Naive thymus-derived CD8-positive, alpha-beta T cell (primary cell): Measurements from ENCODE around the gene PEDS1. TPM values are rescaled to one million over a fixed set of nuclear protein-coding genes. Genes with fewer than 3 reads are reported as not detected.

Experiments
- polyA plus RNA-seq, 3 donors: library from polyadenylated mRNA; unstranded; fragments of 300-500 nt; fragmentation: Illumina TruSeq; gene quantifications; one replicate each; pipeline ENCODE4 v1.2.3, GENCODE V29; 2021
- total RNA-seq, 8 experiments: library from RNA in 2 of 8; stranded (reverse) in 2 of 8; gene quantifications; one replicate each; pipeline ENCODE4 v1.2.3 and lab custom pipeline; 2021 to 2026

Gene PEDS1
- total and polyA plus RNA-seq, 5 experiments from 2014 or later = 13.0 to 30.2 (median 15.8) TPM

Other genes with a start within 250 kb of the PEDS1 start
- gene SPATA2, start 238.2 kb downstream of the PEDS1 start, total RNA-seq = 1 to 10 TPM; 8.0 to 9.0 TPM
- 1 to 10 TPM; 1.7 to 5.7 (median 2.0) TPM for gene SPATA2, start 238.2 kb downstream of the PEDS1 start, polyA plus RNA-seq
- 100 to 1,000 TPM; 104 to 105 TPM for gene RNF114, start 217.3 kb downstream of the PEDS1 start, total RNA-seq
- 100 to 1,000 TPM; 123 to 133 (median 123) TPM for gene RNF114, start 217.3 kb downstream of the PEDS1 start, polyA plus RNA-seq
- 1 to 10 TPM in 1 of 2 experiments, under 1 TPM in 1; 0.82 to 1.5 TPM for gene SNAI1, start 170.7 kb downstream of the PEDS1 start, total RNA-seq
- gene SNAI1, start 170.7 kb downstream of the PEDS1 start, polyA plus RNA-seq = under 1 TPM in 2 of 3 donors, not detected in 1; 0.25 to 0.64 TPM
- gene UBE2V1, start 40.6 kb downstream of the PEDS1 start, total RNA-seq = 100 to 1,000 TPM; 154 to 165 TPM
- gene UBE2V1, start 40.6 kb downstream of the PEDS1 start, polyA plus RNA-seq = 100 to 1,000 TPM; 141 to 155 (median 148) TPM
- 10 to 100 TPM; 47.1 to 49.0 TPM for gene CEBPB, start 37.1 kb upstream of the PEDS1 start, total RNA-seq
- 10 to 100 TPM; 13.1 to 17.9 (median 14.7) TPM for gene CEBPB, start 37.1 kb upstream of the PEDS1 start, polyA plus RNA-seq